NCI-H1105 treated with DMSO at 0.1 percent for 48 hours (cell line): ENCODE data around the gene TSSC4.
A peak's percentile ranks its signal among the peaks of the same experiment; 100 is the strongest.

ENCODE experiments used
- DNase-seq: peaks from one replicate; lab custom pipeline; 2025; lab: John Stamatoyannopoulos, UW

TSSC4 gene

DNA sequence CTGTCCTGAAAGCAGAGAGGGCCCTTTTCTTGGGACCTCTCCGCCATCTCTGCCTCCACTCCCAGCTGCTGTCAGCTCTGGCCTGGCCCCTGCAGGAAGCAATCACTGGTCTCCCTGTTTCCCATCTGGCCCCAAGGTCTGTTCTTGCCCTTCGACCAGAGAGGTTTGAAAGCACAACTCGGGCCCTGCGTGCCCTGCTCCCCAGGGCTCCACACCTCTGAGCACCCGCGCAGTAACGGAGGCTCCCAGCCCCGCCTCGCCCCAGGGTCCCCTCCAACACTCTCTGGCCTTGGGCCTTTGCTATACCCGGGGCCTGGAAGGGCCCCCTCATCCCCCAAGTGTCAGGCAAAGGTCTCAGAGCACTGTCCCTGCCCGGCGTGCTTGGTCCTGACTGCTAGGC, 31.2 kb upstream of the TSSC4 start:
- DNase-seq: no peak

DNA sequence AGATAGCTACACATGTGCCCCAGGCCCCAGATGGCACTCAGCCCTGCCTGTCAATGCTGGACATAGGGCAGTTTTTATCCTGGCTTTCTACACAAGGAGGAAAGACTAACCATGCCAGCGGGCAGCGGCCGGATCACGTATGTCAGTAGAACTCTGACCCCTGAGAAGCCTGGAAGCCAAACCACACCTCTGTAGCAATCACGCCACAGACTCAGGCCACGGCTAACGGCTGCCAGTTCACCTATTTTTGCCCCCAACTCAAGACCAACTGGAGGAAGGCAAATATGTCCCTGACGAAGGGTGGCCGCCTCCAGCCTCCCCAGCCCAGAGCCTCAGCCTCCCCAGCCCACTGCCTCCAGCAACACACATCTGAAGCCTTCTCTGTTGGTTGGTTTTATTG, 30.7 kb upstream of the TSSC4 start:
- no peak for DNase-seq

DNA sequence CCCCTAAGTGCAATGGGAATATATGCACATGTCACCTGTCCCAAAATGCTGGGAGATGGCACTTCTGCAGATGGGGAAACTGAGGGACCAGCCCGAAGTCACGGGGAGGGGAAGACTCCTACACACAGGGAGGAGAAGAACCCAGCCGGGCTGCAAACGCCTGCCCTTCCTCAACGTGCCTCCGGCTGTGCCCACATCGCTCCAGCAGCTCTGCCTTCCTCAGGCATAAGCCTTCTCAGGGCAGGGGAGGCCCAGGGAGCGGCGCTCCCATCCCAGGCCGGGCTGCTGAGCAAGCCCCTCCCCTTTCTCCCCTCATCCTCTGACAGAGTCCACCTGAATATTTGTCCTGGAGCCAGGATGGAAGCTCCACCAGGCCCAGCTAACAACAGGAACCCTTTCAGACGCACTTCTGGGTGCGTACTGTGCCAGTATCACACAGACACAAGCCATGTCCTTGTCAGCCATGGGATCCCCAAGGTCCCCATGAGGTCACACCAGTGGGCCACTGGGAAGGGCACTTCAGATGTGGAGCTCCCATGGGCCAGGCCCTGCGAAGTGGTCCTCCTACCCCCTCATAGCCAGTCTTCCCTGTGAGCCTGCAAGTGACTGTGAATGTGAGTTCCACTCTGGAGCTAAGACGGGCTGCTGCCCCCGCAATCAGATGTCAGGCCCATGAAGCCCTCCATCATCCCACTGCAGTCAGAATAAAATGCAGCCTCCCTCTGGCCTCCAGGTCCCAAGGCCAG, 25.9 kb upstream of the TSSC4 start:
- no peak for DNase-seq

DNA sequence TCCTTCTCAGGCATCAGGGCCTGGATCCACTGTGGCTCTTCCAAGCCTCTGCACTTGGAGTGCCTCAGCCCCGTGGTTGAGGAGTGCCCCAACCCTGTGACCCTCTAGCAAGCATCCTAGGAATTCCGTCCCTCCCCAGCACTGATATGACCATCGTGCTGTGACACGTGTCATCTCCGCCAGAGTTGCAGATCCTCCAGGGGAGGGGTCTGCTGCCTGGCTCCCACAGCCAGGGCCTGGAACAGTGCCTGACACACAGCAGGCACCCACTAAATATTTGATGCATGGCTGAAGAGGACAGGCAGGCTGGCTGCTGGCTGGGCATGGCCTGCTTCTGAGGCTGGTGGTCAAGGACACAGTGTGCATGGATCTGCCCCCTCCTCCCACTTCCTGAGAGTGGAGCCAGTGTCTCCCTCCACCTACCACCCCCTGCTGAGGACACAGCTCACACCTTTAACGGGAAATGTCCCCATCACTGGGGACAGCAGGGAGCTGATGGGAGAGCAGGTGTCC, 25.2 kb upstream of the TSSC4 start:
- DNase-seq: no peak

DNA sequence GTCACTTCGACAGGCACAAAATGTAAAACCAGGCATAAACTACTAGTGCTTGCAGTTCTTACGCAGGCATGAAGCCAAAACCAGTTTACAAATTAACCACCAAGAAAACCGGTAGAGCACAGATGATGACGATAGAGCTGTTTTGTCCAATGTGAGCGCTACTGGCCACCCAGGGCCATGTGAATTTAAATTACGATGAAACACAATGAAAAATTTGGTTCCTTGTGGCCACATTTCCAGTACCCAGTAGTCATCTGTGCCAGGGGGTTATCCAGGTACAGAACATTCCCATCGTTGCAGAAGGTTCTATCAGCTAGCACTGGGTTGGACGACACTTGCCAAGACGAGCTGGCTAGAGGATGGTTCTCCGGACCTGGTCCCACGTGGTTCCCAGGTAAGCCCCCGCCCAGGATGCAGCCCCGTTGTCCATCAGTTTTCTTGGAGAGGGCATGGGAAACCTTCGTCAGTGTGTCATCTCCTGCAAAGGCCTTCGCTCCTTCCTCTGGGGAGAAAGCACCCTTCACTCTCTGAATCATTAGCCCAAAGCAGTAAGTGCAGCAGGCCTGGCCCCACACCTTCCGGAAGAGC, 24.5 kb upstream of the TSSC4 start:
- DNase-seq: no peak

DNA sequence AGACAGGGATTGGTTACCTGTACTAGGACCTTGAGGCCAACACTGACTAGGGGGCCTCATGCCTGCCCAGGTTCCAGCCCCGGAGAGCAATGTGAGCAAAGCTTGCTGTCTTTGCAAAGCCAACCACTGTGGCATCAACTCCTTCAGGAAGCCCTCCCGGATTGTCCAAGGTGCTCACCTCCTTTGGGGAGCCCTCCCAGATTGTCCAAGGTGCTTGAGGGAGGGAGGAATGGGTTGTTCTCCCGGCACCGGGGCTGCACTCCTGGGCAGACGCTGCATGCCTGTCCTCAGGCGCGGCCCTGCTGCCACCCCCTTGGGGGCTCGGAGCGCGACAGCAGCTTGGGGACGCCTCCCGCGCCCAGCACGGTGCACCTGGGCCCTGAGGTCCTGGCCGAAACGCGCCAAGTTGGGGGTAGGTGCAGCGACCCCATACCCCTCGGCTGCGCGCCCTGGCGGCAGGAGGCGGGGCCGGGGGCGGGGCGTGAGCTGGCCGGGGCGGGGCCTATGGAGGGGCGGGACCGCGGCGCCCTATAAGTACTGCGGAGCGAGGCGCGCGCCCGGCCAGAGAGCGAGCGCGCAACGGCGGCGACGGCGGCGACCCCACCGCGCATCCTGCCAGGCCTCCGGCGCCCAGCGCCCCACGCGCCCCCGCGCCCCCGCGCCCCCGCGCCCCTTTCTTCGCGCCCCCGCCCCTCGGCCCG, 23.6 kb upstream of the TSSC4 start, which contains the start of gene CD81:
CD81 (plus strand) TSS at position 560 of the 701 bp plus-strand sequence. CDS start 240 bp downstream, outside the sequence.
- DNase-seq: no peak

DNA sequence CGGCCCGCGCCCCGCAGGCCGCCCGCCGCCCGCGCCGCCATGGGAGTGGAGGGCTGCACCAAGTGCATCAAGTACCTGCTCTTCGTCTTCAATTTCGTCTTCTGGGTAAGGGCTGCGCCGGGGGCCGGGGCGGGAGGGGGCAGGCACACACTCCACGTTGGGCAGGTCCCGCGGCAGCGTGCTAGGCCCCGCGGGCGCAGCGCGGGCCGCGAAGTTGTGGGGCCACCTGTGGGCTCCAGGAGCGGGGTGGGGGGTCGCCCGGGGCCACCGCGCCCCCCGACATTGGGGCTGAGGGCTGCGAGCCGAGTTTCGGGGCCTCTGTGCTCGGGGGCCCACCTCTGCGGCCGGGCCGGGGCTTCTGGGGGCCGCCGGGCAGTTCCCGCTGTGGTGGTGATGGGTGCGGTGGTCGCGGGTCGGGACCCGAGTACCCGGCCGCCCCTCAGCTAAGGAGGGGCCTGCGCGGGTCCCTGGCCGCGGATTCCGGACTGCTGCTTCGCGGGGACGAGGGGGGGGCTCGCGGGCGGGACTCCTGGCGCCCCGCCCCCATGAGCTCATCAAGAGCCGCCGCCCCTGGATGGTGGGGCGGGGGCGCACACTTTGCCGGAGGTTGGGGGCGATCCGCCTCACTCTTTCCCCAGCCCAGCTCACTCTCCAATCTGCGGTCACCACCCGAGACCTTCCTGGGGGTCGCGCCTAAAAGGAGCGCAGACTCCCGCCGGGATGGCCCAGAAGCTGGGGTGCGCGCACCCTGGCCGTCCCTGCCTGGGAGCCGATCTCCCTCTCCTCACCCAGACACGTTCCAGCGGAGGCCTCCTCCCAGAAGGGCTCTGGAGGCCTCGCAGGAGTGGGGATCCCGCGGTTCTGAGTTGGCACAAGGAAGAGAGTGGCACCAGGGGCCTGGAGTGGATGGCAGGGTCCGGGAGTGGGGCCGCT, 22.8 kb upstream of the TSSC4 start:
- peak; percentile 16 for DNase-seq

DNA sequence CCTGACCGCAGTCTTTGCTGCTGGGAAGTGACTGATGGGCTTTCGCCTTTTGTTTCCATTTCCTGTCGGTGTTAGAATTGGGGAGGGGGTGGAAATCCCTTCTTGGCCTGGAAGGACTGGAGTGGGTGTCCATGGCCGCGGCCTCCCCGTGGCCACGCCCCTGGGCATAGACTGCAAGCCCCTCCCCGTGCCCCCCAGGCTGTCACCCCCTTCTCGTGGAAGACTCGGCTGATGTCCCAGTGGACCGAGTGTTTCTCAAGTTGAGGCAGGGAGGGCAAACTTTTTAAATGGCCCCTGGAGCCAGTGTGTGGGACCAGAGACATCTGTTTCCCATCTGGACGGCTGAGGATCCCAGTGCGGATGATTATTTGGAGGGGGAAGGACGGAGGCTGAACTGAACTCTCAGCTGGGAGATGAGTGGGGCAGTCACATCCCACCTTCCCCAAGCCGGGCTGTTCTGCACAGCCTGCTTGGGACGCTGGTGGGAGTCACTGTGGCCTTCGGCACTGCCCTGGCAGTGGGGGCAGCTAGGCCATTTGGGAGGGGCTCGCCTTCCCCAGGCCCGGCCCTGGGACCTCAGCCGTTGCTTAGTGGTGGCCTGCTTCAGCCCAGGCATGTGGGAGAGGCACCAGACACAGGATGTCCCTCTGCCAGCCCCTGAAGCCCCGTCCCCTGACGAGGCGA, 21.9 kb upstream of the TSSC4 start:
- DNase-seq: no peak

DNA sequence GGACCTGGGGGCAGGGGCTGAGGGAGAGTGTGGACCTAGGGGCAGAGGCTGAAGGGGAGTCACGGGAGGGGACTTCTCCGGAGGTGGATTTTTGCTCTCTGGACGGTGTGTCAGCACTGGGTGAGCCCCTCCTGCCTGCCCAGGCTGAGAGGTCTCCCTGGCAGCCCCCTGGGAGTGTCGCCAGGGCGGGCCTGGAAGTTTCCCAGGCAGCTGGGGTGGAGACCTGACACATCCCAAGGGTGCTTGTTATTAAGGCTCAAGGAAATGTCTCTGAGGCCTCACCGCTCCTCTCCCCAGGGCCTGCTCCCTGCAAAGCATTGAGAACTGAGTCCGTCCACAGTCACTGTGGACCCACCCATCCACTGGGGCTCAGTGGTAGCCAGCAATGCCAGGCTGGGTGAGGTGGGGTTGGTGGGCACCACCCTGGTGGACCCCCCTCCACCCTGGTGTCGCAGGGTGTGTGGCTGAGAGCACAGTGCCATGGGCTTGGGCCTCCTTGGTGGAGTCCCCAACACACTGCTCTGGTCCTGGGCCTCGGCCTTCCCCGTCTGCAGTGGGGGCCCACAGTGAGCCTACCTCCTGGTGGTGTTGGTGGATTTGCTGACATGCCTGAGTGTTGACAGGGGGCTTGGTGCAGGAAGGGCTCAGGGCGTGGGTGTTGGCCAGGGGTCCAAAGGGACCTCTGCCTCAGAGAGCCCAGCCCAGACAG, 20.9 kb upstream of the TSSC4 start:
- DNase-seq: no peak

DNA sequence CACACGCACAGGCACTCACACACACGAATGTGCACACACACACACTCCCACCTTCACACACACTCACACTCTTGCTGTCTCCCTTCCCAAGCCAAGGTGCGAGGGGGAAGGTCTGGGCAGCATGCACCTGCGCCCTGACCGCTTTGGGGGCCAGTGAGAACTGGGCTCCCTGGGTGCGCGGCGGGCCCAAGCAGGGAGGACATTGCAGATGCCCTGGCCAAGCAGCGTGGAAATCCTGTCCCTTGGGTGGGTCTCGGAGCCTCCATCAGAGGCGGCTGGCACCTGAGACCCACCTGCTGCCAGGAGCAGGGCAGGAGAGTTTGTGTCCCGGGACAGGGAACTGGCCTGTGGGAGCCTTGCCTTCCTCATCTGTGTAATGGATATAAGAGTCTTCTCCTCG, 20.2 kb upstream of the TSSC4 start:
- DNase-seq: no peak

DNA sequence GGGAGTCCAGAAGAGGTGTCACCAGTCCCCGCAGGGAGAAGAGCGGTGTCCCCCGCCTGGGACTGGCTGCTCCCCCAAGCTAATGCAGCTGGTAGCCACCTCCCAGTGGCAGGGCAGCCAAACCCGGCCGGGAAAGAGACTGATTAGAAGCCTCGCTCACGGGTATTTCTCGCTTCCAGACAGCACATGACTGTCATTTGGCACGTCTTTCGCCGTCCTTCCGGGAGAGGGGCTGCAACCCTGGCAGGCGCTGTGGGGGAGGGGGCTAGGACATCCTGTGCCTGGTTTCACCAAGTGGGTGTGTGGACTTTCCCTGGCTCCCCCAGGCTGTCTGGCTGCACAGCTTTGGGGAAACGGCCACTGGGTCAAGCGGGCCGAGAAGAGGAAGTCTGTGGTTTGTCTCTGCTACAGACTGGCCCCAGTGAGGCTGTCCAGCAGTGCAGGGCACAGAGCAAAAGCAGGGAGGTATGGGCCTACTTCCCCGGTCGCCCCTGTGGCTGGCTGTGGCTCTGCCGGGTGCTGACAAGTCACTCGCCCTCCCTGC, 19.7 kb upstream of the TSSC4 start:
- no peak for DNase-seq

DNA sequence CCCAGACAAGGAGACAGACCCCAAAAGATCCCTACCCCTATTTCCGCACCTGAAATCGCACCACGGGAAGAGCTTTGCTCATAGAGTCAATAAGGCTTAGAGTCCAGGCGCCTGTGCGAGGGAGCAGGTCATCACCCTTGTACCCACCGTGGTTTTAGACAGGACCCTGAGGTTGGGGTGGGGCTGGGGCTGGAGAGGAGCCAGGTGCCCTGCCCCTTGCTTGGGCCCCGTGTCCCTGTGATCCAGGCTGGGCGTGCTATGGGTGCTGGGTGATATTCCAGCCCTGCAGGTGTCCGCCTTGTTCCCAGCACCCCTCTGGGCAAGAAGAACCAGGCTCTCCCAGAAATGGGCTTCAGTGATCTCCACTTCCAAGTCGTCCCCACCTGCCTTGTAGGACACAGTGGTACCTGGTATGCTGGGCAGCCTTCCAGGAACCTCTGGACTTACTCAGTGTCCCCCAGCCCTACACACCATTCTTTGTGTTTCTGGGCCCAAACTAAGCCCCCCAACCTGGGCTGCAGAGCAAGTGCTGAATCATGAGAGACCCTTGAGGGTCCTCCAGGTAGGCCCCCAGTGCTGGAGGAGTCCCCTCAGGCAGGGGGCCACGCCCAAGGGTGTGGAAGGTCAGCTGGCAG, 18.9 kb upstream of the TSSC4 start:
- no peak for DNase-seq

DNA sequence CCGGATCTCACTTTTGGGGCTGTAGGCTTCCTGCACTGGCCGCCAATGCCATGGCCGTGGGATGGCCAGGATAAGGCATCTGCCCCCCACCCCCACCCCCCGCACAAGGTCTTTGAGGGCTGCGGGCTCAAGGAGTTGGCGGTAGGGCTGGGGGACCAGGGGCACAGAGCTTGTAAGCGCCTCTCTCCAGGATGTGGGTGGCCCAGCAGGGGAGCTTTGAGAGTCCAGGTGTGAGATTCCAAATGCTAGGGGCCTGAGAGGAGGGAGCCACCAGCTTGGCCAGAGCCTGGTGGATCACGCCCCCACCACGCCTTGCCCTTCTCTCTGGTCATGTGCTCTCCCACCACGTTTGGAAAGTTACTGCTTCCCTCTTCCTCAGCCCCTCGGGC, 18.4 kb upstream of the TSSC4 start:
- DNase-seq: no peak

DNA sequence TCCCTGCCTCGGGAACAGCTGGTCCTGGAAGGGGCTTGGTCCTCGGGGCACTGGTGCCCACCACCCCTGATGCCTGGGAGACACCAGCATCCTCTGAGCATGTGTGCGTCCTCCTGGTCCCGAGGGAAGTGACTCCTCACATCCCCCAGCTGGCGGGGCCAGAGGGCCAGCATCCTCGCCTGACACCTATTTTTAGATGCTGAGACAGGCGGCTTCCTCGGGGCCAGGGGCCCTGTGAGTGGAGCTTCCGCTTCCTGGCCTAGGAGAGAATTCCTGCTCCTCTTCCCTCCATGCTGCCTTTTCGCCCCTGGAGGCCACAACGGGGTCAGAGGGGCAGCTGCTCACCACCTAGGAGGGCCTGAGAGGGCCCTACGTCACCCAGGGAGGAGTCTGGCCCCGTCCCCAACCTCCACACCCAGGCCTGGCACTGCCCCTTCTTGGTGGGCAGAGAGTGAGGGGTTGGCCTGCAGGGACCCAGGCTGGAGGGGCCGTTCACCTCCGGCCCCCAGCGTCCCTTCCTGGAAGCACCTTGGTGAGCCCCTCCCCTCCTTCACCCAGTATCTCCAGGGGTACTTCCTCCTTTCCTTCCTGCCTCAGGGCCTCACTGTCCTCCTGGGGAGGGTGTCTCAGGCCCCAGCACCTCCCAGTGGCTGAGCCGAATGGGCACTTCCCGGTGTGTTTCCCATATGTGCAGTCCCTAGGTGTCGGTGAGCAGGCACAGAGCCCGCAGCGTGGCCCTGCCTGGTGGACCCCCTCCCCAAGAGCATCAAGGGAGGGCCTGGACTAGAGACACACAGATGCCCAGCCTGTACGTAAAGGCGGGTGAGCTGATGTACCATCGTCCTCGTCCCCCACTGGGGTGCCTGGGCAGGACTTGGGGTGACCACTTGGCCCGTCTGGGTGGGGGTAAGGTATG, 17.4 kb upstream of the TSSC4 start:
- DNase-seq: no peak

DNA sequence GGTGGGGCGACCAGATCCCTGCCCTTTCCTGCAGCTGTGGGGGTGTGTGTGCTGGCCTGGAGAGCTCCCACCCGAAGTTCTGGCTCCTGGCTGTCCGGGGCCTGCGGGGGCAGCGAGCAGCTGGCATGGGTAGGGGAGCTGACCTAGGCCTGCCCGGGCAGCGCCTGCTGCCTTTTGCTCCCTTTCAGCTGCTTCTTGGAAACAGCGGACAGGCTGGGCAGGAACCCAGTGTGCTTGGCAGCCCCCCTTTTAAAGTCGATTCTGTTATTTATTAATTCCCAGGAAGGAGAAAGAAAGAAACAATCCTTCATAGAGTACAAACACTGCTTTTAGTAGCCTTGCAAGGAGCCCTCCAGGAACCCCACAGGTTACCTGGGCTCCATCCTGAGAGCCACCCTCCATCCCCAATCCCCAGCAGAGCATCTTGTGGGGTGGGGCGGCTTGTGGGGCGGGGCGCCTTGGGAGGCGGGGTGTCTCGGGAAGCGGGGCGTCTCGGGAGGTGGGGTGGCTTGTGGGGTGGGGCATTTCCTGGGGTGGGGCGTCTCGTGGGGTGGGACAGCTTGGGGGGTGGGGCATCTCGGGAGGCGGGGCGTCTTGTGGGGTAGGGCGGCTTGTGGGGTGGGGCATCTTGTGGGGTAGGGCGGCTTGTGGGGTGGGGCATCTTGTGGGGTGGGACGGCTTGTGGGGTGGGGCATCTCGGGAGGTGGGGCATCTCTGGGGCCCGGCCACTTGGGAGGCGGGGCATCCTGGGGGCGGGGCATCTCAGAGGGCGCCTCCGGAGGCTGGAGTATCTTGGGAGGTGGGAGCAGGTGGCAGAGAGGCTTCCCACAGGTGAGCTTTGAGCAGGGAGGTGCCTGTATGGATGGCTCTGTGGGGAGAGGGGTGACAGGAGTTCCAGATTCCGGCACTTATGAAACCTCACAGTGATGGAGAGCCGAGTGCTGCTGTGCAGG, 16.4 kb upstream of the TSSC4 start:
- no peak for DNase-seq

DNA sequence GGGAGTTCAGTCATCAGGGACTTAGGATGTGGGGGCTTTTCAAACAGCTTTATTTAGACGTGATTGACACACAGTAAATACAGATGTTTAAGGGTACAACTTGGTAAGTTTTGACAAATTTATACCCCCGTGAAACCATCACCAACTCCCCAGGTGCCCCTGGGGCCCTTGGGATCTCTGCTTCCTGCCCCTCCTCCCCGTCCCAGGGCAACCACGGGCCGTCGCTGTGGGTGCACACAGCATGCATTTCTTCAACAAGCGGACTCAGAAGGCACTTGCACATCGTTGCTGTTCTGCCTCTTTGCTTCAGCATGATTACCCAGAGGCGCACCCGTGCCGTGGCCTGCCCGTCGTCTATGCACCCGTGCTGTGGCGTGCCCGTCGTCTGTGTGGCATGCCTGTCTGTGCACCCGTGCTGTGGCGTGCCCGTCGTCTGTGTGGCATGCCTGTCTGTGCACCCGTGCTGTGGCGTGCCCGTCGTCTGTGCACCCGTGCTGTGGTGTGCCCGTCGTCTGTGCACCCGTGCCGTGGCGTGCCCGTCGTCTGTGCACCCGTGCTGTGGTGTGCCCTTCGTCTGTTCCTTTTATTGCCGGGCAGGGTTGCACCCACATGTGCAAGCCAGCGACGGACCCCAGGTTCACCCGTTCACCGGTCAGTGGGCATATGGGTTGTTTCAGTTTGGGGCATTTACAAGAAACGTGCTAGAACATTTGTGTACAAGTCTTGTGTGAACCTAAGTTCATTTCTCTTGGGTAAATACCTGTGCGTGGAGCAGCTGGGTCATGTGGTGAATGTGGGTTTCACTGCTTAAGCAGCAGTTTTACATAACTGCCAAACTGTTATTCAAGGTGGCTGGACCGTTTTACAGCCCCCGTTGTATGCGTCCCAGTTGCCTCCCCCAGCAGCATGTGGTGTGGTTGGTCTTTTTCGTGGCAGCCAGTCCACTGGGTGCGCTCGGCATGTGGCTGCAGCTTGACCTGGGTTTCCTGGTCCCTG, 15.1 kb upstream of the TSSC4 start:
- no peak for DNase-seq
